GM12878 (cell line): ENCODE measurements around the gene ACE2. TPM values are rescaled to one million over a fixed set of nuclear protein-coding genes. Genes with fewer than 3 reads are reported as not detected.

ENCODE experiments used
- ATAC-seq: fragments of 200-7000 bp; cut with Tn5 transposase; 3 replicates; pipeline ENCODE4 v1.9.1; 2020; ENCODE audit warnings: mild to moderate bottlenecking, moderate library complexity
- BruUV-seq: library from RNA; stranded (reverse); fragments of 400-500 nt; replicated peaks from 2 replicates; lab custom pipeline; 2021; lab: Mats Ljungman, UMichigan
- CTCF ChIA-PET: fragments of 300-600 bp; sonication (Branson Sonifier 250); formaldehyde crosslinking; extraction: SDS; loops from one replicate; lab custom pipeline; 2021; ENCODE audit warnings: inconsistent platforms; lab: Yijun Ruan, JAX
- POLR2A ChIA-PET: fragments of 350-600 bp; formaldehyde crosslinking; extraction: SDS; loops from one replicate; lab custom pipeline; 2021; ENCODE audit warnings: inconsistent platforms; lab: Charles Lee
- RAD21 ChIA-PET: fragments of 300-600 bp; sonication (Branson Sonifier 250); formaldehyde crosslinking; loops from one replicate; lab custom pipeline; 2023; ENCODE audit warnings: antibody characterized with exemption; ENCODE audit not compliant: unreplicated experiment; lab: Charles Lee
- SMC1A ChIA-PET: fragments of 300-600 bp; sonication (Branson Sonifier 250); formaldehyde crosslinking; loops from one replicate; lab custom pipeline; 2023; ENCODE audit not compliant: unreplicated experiment, uncharacterized antibody; lab: Charles Lee
- DNase-seq: peaks from one replicate; pipeline ENCODE4 v3.0.0-alpha.2; 2011; ENCODE audit warnings: low read depth, low spot score
- FAIRE-seq: peaks from 3 replicates; lab custom pipeline; 2011; peaks lifted over from hg19 to GRCh38; lab: Jason Lieb, UNC
- H2AFZ ChIP-seq: 2 replicates; pipeline ENCODE4 v1.6.0; 2011; ENCODE audit warnings: low read depth, low read length, control low read depth; ENCODE audit not compliant: control insufficient read depth
- H3K27ac ChIP-seq: 2 replicates; pipeline ENCODE4 v1.5.1; 2011; ENCODE audit warnings: control low read depth; ENCODE audit not compliant: control insufficient read depth, insufficient read depth
- H3K27me3 ChIP-seq, 2 experiments: replicated peaks in 1 of 2; 2 replicates each; pipeline versions ENCODE4 v1.6.0 to v1.6.1; 2011; ENCODE audit warnings: low read length in 1 of 2; ENCODE audit not compliant: control insufficient read depth in 2 of 2, insufficient read depth in 2 of 2
- H3K36me3 ChIP-seq, 2 experiments: 2 replicates each; pipeline ENCODE4 v1.5.1; 2011; ENCODE audit warnings: low read length in 1 of 2; ENCODE audit not compliant: control insufficient read depth in 2 of 2, insufficient read depth in 2 of 2
- H3K4me1 ChIP-seq: 2 replicates; pipeline ENCODE4 v1.6.1; 2011; ENCODE audit warnings: mild to moderate bottlenecking, low read length, moderate library complexity, mixed read lengths; ENCODE audit not compliant: control insufficient read depth, insufficient read depth
- H3K4me2 ChIP-seq: 2 replicates; pipeline ENCODE4 v1.6.0; 2011; ENCODE audit warnings: control low read depth; ENCODE audit not compliant: control insufficient read depth, insufficient read depth
- H3K4me3 ChIP-seq: fragments of 200-600 bp; sonication (generic); 2 replicates; pipeline ENCODE4 v1.5.1; 2016
- H3K79me2 ChIP-seq: 2 replicates; pipeline ENCODE4 v1.6.0; 2011; ENCODE audit warnings: low read length; ENCODE audit not compliant: control insufficient read depth, insufficient read depth
- H3K9ac ChIP-seq: 2 replicates; pipeline ENCODE4 v1.8.0; 2011; ENCODE audit warnings: low read length, control low read depth, mixed read lengths; ENCODE audit not compliant: control insufficient read depth, insufficient read depth
- H3K9me3 ChIP-seq: replicated peaks from 3 replicates; pipeline ENCODE4 v1.5.1; 2011; ENCODE audit warnings: mild to moderate bottlenecking, low read length; ENCODE audit not compliant: control insufficient read depth, insufficient read depth
- H4K20me1 ChIP-seq: 2 replicates; pipeline ENCODE4 v1.6.0; 2011; ENCODE audit not compliant: control insufficient read depth, insufficient read depth
- ATF3 ChIP-seq: IDR thresholded peaks from 2 replicates; pipeline ENCODE4 v1.6.1; 2011; ENCODE audit warnings: low read depth, mild to moderate bottlenecking, low read length, moderate library complexity, borderline replicate concordance; ENCODE audit errors: extremely low read depth
- BHLHE40 ChIP-seq, 2 experiments: fragments of 450-650 bp in 1 of 2; IDR thresholded peaks; 2 replicates each; pipeline ENCODE4 v1.6.1; 2011 to 2017; ENCODE audit warnings: low read depth in 2 of 2, borderline replicate concordance in 1 of 2, improper control_type of control experiment in 1 of 2, low read length in 1 of 2, mild to moderate bottlenecking in 1 of 2
- CREB1 ChIP-seq: IDR thresholded peaks from 2 replicates; pipeline ENCODE4 v1.6.1; 2012; ENCODE audit warnings: low read depth, mild to moderate bottlenecking, inconsistent platforms
- DPF2 ChIP-seq: fragments of 450-650 bp; IDR thresholded peaks from 2 replicates; pipeline ENCODE4 v1.6.1; 2017; ENCODE audit warnings: mild to moderate bottlenecking
- E2F4 ChIP-seq: IDR thresholded peaks from 2 replicates; pipeline ENCODE4 v1.6.1; 2012; ENCODE audit warnings: low read depth, low read length, improper control_type of control experiment
- EED ChIP-seq: sonication (generic); IDR thresholded peaks from 2 replicates; pipeline ENCODE4 v1.6.1; 2016; ENCODE audit warnings: antibody characterized with exemption, low read depth
- EZH2 ChIP-seq: IDR thresholded peaks from 2 replicates; pipeline ENCODE4 v1.6.1; 2012; ENCODE audit warnings: low read depth, mild to moderate bottlenecking, control low read depth, inconsistent platforms, low read length, borderline replicate concordance; ENCODE audit not compliant: control insufficient read depth
- FOXK2 ChIP-seq: fragments of 450-650 bp; IDR thresholded peaks from 2 replicates; pipeline ENCODE4 v1.6.1; 2017; ENCODE audit warnings: mild to moderate bottlenecking, moderate library complexity
- GATAD2B ChIP-seq: fragments of 450-650 bp; conservative IDR thresholded peaks from 2 replicates; pipeline ENCODE4 v1.6.1; 2017; ENCODE audit warnings: low read depth, mild to moderate bottlenecking, moderate library complexity
- JUND ChIP-seq: IDR thresholded peaks from 2 replicates; pipeline ENCODE4 v1.6.1; 2012; ENCODE audit warnings: low read depth, mild to moderate bottlenecking, low read length, improper control_type of control experiment, moderate library complexity
- MTA2 ChIP-seq: fragments of 450-650 bp; IDR thresholded peaks from 2 replicates; pipeline ENCODE4 v1.6.1; 2016; ENCODE audit warnings: low read depth, mild to moderate bottlenecking, moderate library complexity
- NFXL1 ChIP-seq: fragments of 450-650 bp; IDR thresholded peaks from 2 replicates; pipeline ENCODE4 v1.6.1; 2017; ENCODE audit warnings: antibody characterized with exemption, mild to moderate bottlenecking, borderline replicate concordance
- POLR2A ChIP-seq: IDR thresholded peaks from 2 replicates; pipeline ENCODE4 v1.6.1; 2011; ENCODE audit warnings: low read depth, mild to moderate bottlenecking, low read length
- RBBP5 ChIP-seq: fragments of 200-600 bp; sonication (generic); conservative IDR thresholded peaks from 2 replicates; pipeline ENCODE4 v1.6.1; 2016
- SMAD1 ChIP-seq: fragments of 450-650 bp; IDR thresholded peaks from 2 replicates; pipeline ENCODE4 v1.6.1; 2018; ENCODE audit warnings: mild to moderate bottlenecking, low read depth; ENCODE audit not compliant: partially characterized antibody
- SP1 ChIP-seq: IDR thresholded peaks from one replicate; pipeline ENCODE4 v1.6.1; 2011; ENCODE audit warnings: low read depth, low read length
- TCF12 ChIP-seq: IDR thresholded peaks from 2 replicates; pipeline ENCODE4 v1.6.1; 2011; ENCODE audit warnings: low read depth, mild to moderate bottlenecking, low read length
- ZNF24 ChIP-seq: fragments of 450-650 bp; IDR thresholded peaks from 2 replicates; pipeline ENCODE4 v1.6.1; 2017; ENCODE audit warnings: antibody characterized with exemption, mild to moderate bottlenecking
- WGBS: methylation state at CpG from one replicate; pipeline ENCODE4 v1.1.6; 2016; ENCODE audit warnings: low lambda C conversion rate; ENCODE audit not compliant: insufficient replicate concordance, insufficient coverage; ENCODE audit errors: missing lambda C conversion rate; 5-methylcytosine and 5-hydroxymethylcytosine counted together
- in situ Hi-C: fragments of 300-500 bp; cut with MboI; formaldehyde crosslinking; loops from 9 replicates; pipeline ENCODE4 v1.14.3; 2018; ENCODE audit warnings: mixed read lengths
- intact Hi-C: fragments of 100-400 bp; cut with micrococcal nuclease; formaldehyde crosslinking; loops from one replicate; pipeline ENCODE4 v1.14.2; 2022; ENCODE audit not compliant: unreplicated experiment
- polyA plus RNA-seq, 11 experiments: library from polyadenylated mRNA; depleted of rRNA in 4 of 11; unstranded in 6 of 11; stranded (reverse) in 5 of 11; fragments of >200 nt; fragmentation: Nextera tagmentation in 4 of 11; fragmentation: Illumina TruSeq in 1 of 11; extraction: Ambion mirVana in 4 of 11; extraction: Trizol in 1 of 11; gene quantifications; 1 replicate in 1 of 11; 2 replicates in 10 of 11; pipeline versions ENCODE4 v1.2.1 to v1.2.3, GENCODE V29; 2011 to 2016; ENCODE audit warnings: inconsistent platforms in 2 of 11, missing spikeins in 2 of 11, low read depth in 1 of 11
- total RNA-seq, 4 experiments: library from RNA; depleted of rRNA in 3 of 4; stranded (reverse); fragments of >200 nt in 3 of 4; fragmentation: Illumina TruSeq in 1 of 4; extraction: Trizol in 1 of 4; gene quantifications; 2 replicates each; pipeline versions ENCODE4 v1.2.1 to v1.2.3, GENCODE V29; 2013 to 2021

ACE2 gene
- total and polyA plus RNA-seq, 10 of the 15 experiments (the other 5 are each of a cell fraction or from before 2014, with no cell fraction given): 0.04 TPM; not detected in 9

- H3K27me3 ChIP-seq: peaks cover 0 to 5% of the 10 kb centered on the region in 2 experiments; a peak in 1 of 4 replicates
- H3K36me3 ChIP-seq: no peaks in the 10 kb centered on the region
- ChIA-PET POLR2A (no interaction called here), RAD21 (no interaction called here), SMC1A (no interaction called here), CTCF (no interaction called here)
- H4K20me1 ChIP-seq: no peaks in the 10 kb centered on the region
- H3K9ac ChIP-seq: no peak overlapping the region
- H2AFZ ChIP-seq: no peak overlapping the region
- no peaks in the 10 kb centered on the region for H3K4me1 ChIP-seq
- no peaks in the 10 kb centered on the region for H3K79me2 ChIP-seq
- in situ Hi-C loops: no loop called here
- DNase-seq: no peak
- TF ChIP-seq EZH2: no peak
- no peak for TF ChIP-seq POLR2A
- no peak for TF ChIP-seq DPF2
- TF ChIP-seq E2F4: no peak
- TF ChIP-seq MTA2: no peak
- TF ChIP-seq TCF12: no peak
- no TSS peak for BruUV-seq
- no peak overlapping the region for H3K4me3 ChIP-seq
- H3K27ac ChIP-seq: no peak overlapping the region
- FAIRE-seq: no peak
- no peak for ATAC-seq
- no peaks in the 10 kb centered on the region for H3K9me3 ChIP-seq
- H3K4me2 ChIP-seq: no peak overlapping the region
- 54% methylated on average over 8 of the region's 8 CpGs for WGBS
- intact Hi-C loops: no loop called here
These were observed 51.4 kb downstream of the ACE2 start for GRCh38 chrX:15549189-15550012.

GRCh38 chrX:15547356-15547755, 53.4 kb downstream of the ACE2 start:
- SMC1A ChIA-PET: no interaction called here
- H3K9ac ChIP-seq: no peak overlapping the region
- BruUV-seq: no TSS peak
- in situ Hi-C loops (no loop called here), intact Hi-C loops (no loop called here)
- no peaks in the 10 kb centered on the region for H4K20me1 ChIP-seq
- H3K27me3 ChIP-seq: peaks cover 0 to 5% of the 10 kb centered on the region in 2 experiments; a peak in 1 of 4 replicates
- WGBS: 25% methylated on average over 2 of the region's 2 CpGs
- no peak for FAIRE-seq
- H3K9me3 ChIP-seq: no peaks in the 10 kb centered on the region
- POLR2A ChIA-PET: no interaction called here
- no peak overlapping the region for H3K4me2 ChIP-seq
- no peak for ATAC-seq
- no peak for DNase-seq
- RAD21 ChIA-PET: no interaction called here
- H3K79me2 ChIP-seq: no peaks in the 10 kb centered on the region
- H3K36me3 ChIP-seq: no peaks in the 10 kb centered on the region
- H3K27ac ChIP-seq: no peak overlapping the region
- no peaks in the 10 kb centered on the region for H3K4me1 ChIP-seq
- no peak overlapping the region for H2AFZ ChIP-seq
- H3K4me3 ChIP-seq: no peak overlapping the region
- CTCF ChIA-PET: no interaction called here
- TF ChIP-seq JUND: no peak
- no peak for TF ChIP-seq RBBP5
- TF ChIP-seq CREB1: no peak
- no peak for TF ChIP-seq SMAD1
- TF ChIP-seq FOXK2: no peak
- no peak for TF ChIP-seq ATF3
- TF ChIP-seq GATAD2B: no peak
- no peak for TF ChIP-seq SP1
- TF ChIP-seq NFXL1: no peak
- TF ChIP-seq EED: no peak
- no peak for TF ChIP-seq ZNF24
- no peak for TF ChIP-seq BHLHE40 (IDR thresholded peaks at IDR 0.05; ENCODE audit: borderline replicate concordance in 1 of 2, low read depth in 2 of 2, low read length in 1 of 2)
